H9 (cell line): Measurements from ENCODE around the gene KCNK16. TPM values are rescaled to one million over a fixed set of nuclear protein-coding genes. Genes with fewer than 3 reads are reported as not detected.
A peak's percentile ranks its signal among the peaks of the same experiment; 100 is the strongest.

Source experiments
- DNase-seq: peaks from one replicate; pipeline ENCODE4 v3.0.0-alpha.2; 2017
- H2AFZ ChIP-seq: one replicate; pipeline ENCODE4 v1.6.1; 2013; ENCODE audit warnings: mild to moderate bottlenecking, low read length, control low read depth, moderate library complexity
- H2AK5ac ChIP-seq: 2 replicates; pipeline ENCODE4 v1.6.1; 2013; ENCODE audit warnings: low read length, control low read depth, mixed read lengths; ENCODE audit not compliant: insufficient read length
- H2BK120ac ChIP-seq: one replicate; pipeline ENCODE4 v1.6.1; 2013; ENCODE audit warnings: low read depth, mild to moderate bottlenecking, low read length, control low read depth, inconsistent platforms; ENCODE audit not compliant: poor library complexity, severe bottlenecking
- H2BK12ac ChIP-seq: 2 replicates; pipeline ENCODE4 v1.6.1; 2013; ENCODE audit warnings: low read length, control low read depth, mixed read lengths, low read depth; ENCODE audit not compliant: insufficient read length
- H2BK15ac ChIP-seq: 2 replicates; pipeline ENCODE4 v1.6.1; 2013; ENCODE audit warnings: low read depth, low read length, control low read depth
- H2BK20ac ChIP-seq: one replicate; pipeline ENCODE4 v1.6.1; 2013; ENCODE audit warnings: low read depth, mild to moderate bottlenecking, low read length, control low read depth, inconsistent platforms; ENCODE audit not compliant: poor library complexity, severe bottlenecking
- H2BK5ac ChIP-seq: 2 replicates; pipeline ENCODE4 v1.6.1; 2013; ENCODE audit warnings: low read length, control low read depth, mixed read lengths; ENCODE audit not compliant: insufficient read length
- H3K14ac ChIP-seq: 2 replicates; pipeline ENCODE4 v1.6.1; 2013; ENCODE audit warnings: low read length, control low read depth; ENCODE audit not compliant: insufficient read depth
- H3K18ac ChIP-seq: 2 replicates; pipeline ENCODE4 v1.6.1; 2013; ENCODE audit warnings: low read depth, mild to moderate bottlenecking, mixed read lengths, low read length, control low read depth; ENCODE audit not compliant: insufficient read length
- H3K23ac ChIP-seq: 2 replicates; pipeline ENCODE4 v1.6.1; 2013; ENCODE audit warnings: low read length, control low read depth, mixed read lengths, low read depth; ENCODE audit not compliant: insufficient read length
- H3K23me2 ChIP-seq: 2 replicates; pipeline ENCODE4 v1.6.1; 2013; ENCODE audit warnings: low read depth, mild to moderate bottlenecking, mixed read lengths, low read length, control low read depth; ENCODE audit not compliant: insufficient read length, poor library complexity, severe bottlenecking
- H3K27ac ChIP-seq: 2 replicates; pipeline ENCODE4 v1.5.1; 2013; ENCODE audit warnings: low read length, control low read depth, mixed read lengths, low read depth; ENCODE audit not compliant: insufficient read length
- H3K27me3 ChIP-seq: 2 replicates; pipeline ENCODE4 v1.6.1; 2013; ENCODE audit warnings: low read length, control low read depth, inconsistent platforms; ENCODE audit not compliant: insufficient read depth
- H3K4ac ChIP-seq: 2 replicates; pipeline ENCODE4 v1.6.1; 2013; ENCODE audit warnings: low read depth, mild to moderate bottlenecking, control low read depth, inconsistent platforms, low read length, moderate library complexity
- H3K4me1 ChIP-seq: 2 replicates; pipeline ENCODE4 v1.6.1; 2013; ENCODE audit warnings: low read length, control low read depth, inconsistent platforms; ENCODE audit not compliant: insufficient read depth
- H3K4me2 ChIP-seq: 2 replicates; pipeline ENCODE4 v1.6.1; 2013; ENCODE audit warnings: low read length, control low read depth, mixed read lengths; ENCODE audit not compliant: insufficient read length, insufficient read depth
- H3K56ac ChIP-seq: 2 replicates; pipeline ENCODE4 v1.6.1; 2013; ENCODE audit warnings: low read depth, mild to moderate bottlenecking, mixed read lengths, low read length, control low read depth; ENCODE audit not compliant: insufficient read length
- H3K79me1 ChIP-seq: 2 replicates; pipeline ENCODE4 v1.6.1; 2013; ENCODE audit warnings: low read depth, mild to moderate bottlenecking, moderate library complexity, low read length, control low read depth, inconsistent platforms; ENCODE audit not compliant: insufficient read depth, poor library complexity, severe bottlenecking
- H3K79me2 ChIP-seq: 2 replicates; pipeline ENCODE4 v1.6.1; 2013; ENCODE audit warnings: low read length, control low read depth, inconsistent platforms; ENCODE audit not compliant: insufficient read depth
- H3K9ac ChIP-seq: 2 replicates; pipeline ENCODE4 v1.6.1; 2013; ENCODE audit warnings: low read length, control low read depth, mixed read lengths; ENCODE audit not compliant: insufficient read length; ENCODE audit errors: extremely low read depth
- H3K9me3 ChIP-seq: one replicate; pipeline ENCODE4 v1.6.1; 2013; ENCODE audit warnings: low read depth, low read length, inconsistent platforms; ENCODE audit not compliant: control insufficient read depth
- H3T11ph ChIP-seq: one replicate; pipeline ENCODE4 v1.6.1; 2013; ENCODE audit warnings: mild to moderate bottlenecking, low read length, control low read depth, inconsistent platforms
- H4K20me1 ChIP-seq: one replicate; pipeline ENCODE4 v1.6.1; 2013; ENCODE audit not compliant: control insufficient read depth, insufficient read length, insufficient read depth
- H4K5ac ChIP-seq: 2 replicates; pipeline ENCODE4 v1.6.1; 2013; ENCODE audit warnings: low read depth, mild to moderate bottlenecking, mixed read lengths, low read length, control low read depth; ENCODE audit not compliant: insufficient read length
- H4K8ac ChIP-seq: replicated peaks from 2 replicates; pipeline ENCODE4 v1.6.1; 2013; ENCODE audit warnings: low read length, control low read depth, mixed read lengths, low read depth; ENCODE audit not compliant: insufficient read length
- H4K91ac ChIP-seq: 2 replicates; pipeline ENCODE4 v1.6.1; 2013; ENCODE audit warnings: low read depth, mild to moderate bottlenecking, moderate library complexity, mixed read lengths, low read length, control low read depth; ENCODE audit not compliant: insufficient read length
- H3K27ac Mint-ChIP-seq, 3 experiments: 2 replicates in 2 of 3; 3 replicates in 1 of 3; pipeline ENCODE4 v1.8.0; 2020 to 2021; ENCODE audit warnings: mixed read lengths in 3 of 3, mild to moderate bottlenecking in 1 of 3, moderate library complexity in 1 of 3
- H3K27me3 Mint-ChIP-seq: 2 replicates; pipeline ENCODE4 v1.8.0; 2021; ENCODE audit warnings: low read depth, mild to moderate bottlenecking, moderate library complexity, mixed read lengths
- H3K36me3 Mint-ChIP-seq, 3 experiments: 2 replicates in 2 of 3; 3 replicates in 1 of 3; pipeline ENCODE4 v1.8.0; 2020 to 2021; ENCODE audit warnings: low read depth in 3 of 3, mixed read lengths in 3 of 3; ENCODE audit not compliant: insufficient read depth in 1 of 3
- H3K4me1 Mint-ChIP-seq, 2 experiments: 2 replicates each; pipeline ENCODE4 v1.8.0; 2020; ENCODE audit warnings: mixed read lengths in 2 of 2
- H3K4me3 Mint-ChIP-seq, 2 experiments: 2 replicates in 1 of 2; 3 replicates in 1 of 2; pipeline ENCODE4 v1.8.0; 2020 to 2021; ENCODE audit warnings: mild to moderate bottlenecking in 2 of 2, mixed read lengths in 2 of 2, moderate library complexity in 1 of 2
- H3K9me3 Mint-ChIP-seq, 2 experiments: 2 replicates in 1 of 2; 3 replicates in 1 of 2; pipeline ENCODE4 v1.8.0; 2020; ENCODE audit warnings: mild to moderate bottlenecking in 2 of 2, mixed read lengths in 2 of 2, moderate library complexity in 1 of 2
- WGBS: extraction: QIAGEN DNeasy Blood & Tissue Kit; methylation state at CpG from one replicate; pipeline ENCODE4 v1.1.7; 2013; ENCODE audit warnings: missing lambda C conversion rate, low lambda C conversion rate, mixed read lengths; ENCODE audit not compliant: insufficient read length; ENCODE audit errors: extremely low coverage; 5-methylcytosine and 5-hydroxymethylcytosine counted together
- total RNA-seq: library from RNA; stranded (reverse); gene quantifications from 2 replicates; pipeline ENCODE4 v1.2.1, GENCODE V29; 2021
- TF ChIP-seq, protein P1 (sequence below): fragments of 200-600 bp; sonication (generic); conservative IDR thresholded peaks from 3 replicates; pipeline ENCODE4 v1.8.0; 2021; ENCODE audit warnings: antibody characterized with exemption, mild to moderate bottlenecking

Gene KCNK16
- total RNA-seq, 1 experiment from 2014 or later: not detected

GRCh38 chr6:39343396-39343870, 20.9 kb upstream of the KCNK16 start:
- H3K27me3 ChIP-seq: no peaks in the 10 kb centered on the region
- TF ChIP-seq, protein P1, sequence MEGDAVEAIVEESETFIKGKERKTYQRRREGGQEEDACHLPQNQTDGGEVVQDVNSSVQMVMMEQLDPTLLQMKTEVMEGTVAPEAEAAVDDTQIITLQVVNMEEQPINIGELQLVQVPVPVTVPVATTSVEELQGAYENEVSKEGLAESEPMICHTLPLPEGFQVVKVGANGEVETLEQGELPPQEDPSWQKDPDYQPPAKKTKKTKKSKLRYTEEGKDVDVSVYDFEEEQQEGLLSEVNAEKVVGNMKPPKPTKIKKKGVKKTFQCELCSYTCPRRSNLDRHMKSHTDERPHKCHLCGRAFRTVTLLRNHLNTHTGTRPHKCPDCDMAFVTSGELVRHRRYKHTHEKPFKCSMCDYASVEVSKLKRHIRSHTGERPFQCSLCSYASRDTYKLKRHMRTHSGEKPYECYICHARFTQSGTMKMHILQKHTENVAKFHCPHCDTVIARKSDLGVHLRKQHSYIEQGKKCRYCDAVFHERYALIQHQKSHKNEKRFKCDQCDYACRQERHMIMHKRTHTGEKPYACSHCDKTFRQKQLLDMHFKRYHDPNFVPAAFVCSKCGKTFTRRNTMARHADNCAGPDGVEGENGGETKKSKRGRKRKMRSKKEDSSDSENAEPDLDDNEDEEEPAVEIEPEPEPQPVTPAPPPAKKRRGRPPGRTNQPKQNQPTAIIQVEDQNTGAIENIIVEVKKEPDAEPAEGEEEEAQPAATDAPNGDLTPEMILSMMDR: no peak; the same call in 2 of the 3 replicates
- H3K4me2 ChIP-seq: no peak overlapping the region
- no peak overlapping the region for H3T11ph ChIP-seq
- no peak overlapping the region for H3K18ac ChIP-seq
- H3K79me1 ChIP-seq: no peaks in the 10 kb centered on the region
- H4K5ac ChIP-seq: no peak overlapping the region
- peak; percentile 49 for DNase-seq
- no peak overlapping the region for H2BK20ac ChIP-seq
- H4K8ac ChIP-seq: no peak overlapping the region
- no CpG with 5 or more reads among the region's 9 CpGs for WGBS
- no peak overlapping the region for H4K91ac ChIP-seq
- no peak overlapping the region for H3K27ac ChIP-seq
- H3K36me3 Mint-ChIP-seq: peaks cover 0 to 5% (median 0%) of the 10 kb centered on the region in 3 experiments; a peak in 2 of 7 replicates
- peaks cover 34 to 43% of the 10 kb centered on the region in 2 experiments for H3K4me1 Mint-ChIP-seq
- H3K9me3 Mint-ChIP-seq: peaks cover 0 to 4% of the 10 kb centered on the region in 2 experiments; a peak in 3 of 5 replicates
- H2BK5ac ChIP-seq: no peak overlapping the region
- H3K4me3 Mint-ChIP-seq: no peak overlapping the region
- no peak overlapping the region for H2BK120ac ChIP-seq
- no peaks in the 10 kb centered on the region; the same call in 1 of the 2 replicates for H3K4me1 ChIP-seq
- H3K23me2 ChIP-seq: no peaks in the 10 kb centered on the region
- no peaks in the 10 kb centered on the region for H3K79me2 ChIP-seq
- no peak overlapping the region for H2AK5ac ChIP-seq
- no peak overlapping the region for H2AFZ ChIP-seq
- no peaks in the 10 kb centered on the region for H4K20me1 ChIP-seq
- H2BK15ac ChIP-seq: no peak overlapping the region
- peaks cover 4% of the 10 kb centered on the region for H3K27me3 Mint-ChIP-seq
- no peak overlapping the region for H3K56ac ChIP-seq
- no peak overlapping the region for H3K23ac ChIP-seq
- no peak overlapping the region for H3K4ac ChIP-seq
- H3K14ac ChIP-seq: no peak overlapping the region
- peak overlapping the region in 1 of 3 experiments; percentile 21; a peak in 1 of 7 replicates for H3K27ac Mint-ChIP-seq
- no peak overlapping the region for H2BK12ac ChIP-seq
- no peaks in the 10 kb centered on the region for H3K9me3 ChIP-seq
- no peak overlapping the region for H3K9ac ChIP-seq
